GM23248 (cell line): ENCODE data around the gene CRELD2. TPM values are rescaled to one million over a fixed set of nuclear protein-coding genes. Genes with fewer than 3 reads are reported as not detected.

Source experiments
- DNase-seq: peaks from one replicate; pipeline ENCODE4 v3.0.0-alpha.2; 2015
- H2AFZ ChIP-seq: fragments of 200-600 bp; sonication (generic); 2 replicates; pipeline ENCODE4 v1.6.1; 2016; ENCODE audit warnings: antibody characterized with exemption
- H3F3A ChIP-seq: fragments of 200-600 bp; sonication (generic); 2 replicates; pipeline ENCODE4 v1.6.1; 2016; ENCODE audit warnings: mild to moderate bottlenecking, antibody characterized with exemption, mixed run types; ENCODE audit not compliant: insufficient read depth
- H3K27ac ChIP-seq: fragments of 200-600 bp; sonication (generic); 2 replicates; pipeline ENCODE4 v1.5.1; 2016; ENCODE audit warnings: mild to moderate bottlenecking
- H3K27me3 ChIP-seq: fragments of 200-600 bp; sonication (generic); replicated peaks from 2 replicates; pipeline ENCODE4 v1.6.1; 2016; ENCODE audit warnings: mild to moderate bottlenecking; ENCODE audit not compliant: insufficient read depth
- H3K36me3 ChIP-seq: fragments of 200-600 bp; sonication (generic); 2 replicates; pipeline ENCODE4 v1.6.1; 2016; ENCODE audit warnings: low read depth, mild to moderate bottlenecking
- H3K4me1 ChIP-seq: fragments of 200-600 bp; sonication (generic); 2 replicates; pipeline ENCODE4 v1.6.1; 2016; ENCODE audit warnings: mild to moderate bottlenecking; ENCODE audit not compliant: insufficient read depth
- H3K4me2 ChIP-seq: fragments of 200-600 bp; sonication (generic); one replicate; pipeline ENCODE4 v1.6.1; 2016; ENCODE audit warnings: mild to moderate bottlenecking; ENCODE audit not compliant: unreplicated experiment
- H3K4me3 ChIP-seq: fragments of 200-600 bp; sonication (generic); 2 replicates; pipeline ENCODE4 v1.5.1; 2016; ENCODE audit warnings: mild to moderate bottlenecking
- H3K79me2 ChIP-seq: fragments of 200-600 bp; sonication (generic); 2 replicates; pipeline ENCODE4 v1.6.1; 2016; ENCODE audit warnings: mild to moderate bottlenecking; ENCODE audit not compliant: insufficient read depth
- H3K9ac ChIP-seq: fragments of 200-600 bp; sonication (generic); 2 replicates; pipeline ENCODE4 v1.6.1; 2016; ENCODE audit warnings: mild to moderate bottlenecking
- H3K9me2 ChIP-seq: fragments of 200-600 bp; sonication (generic); 2 replicates; pipeline ENCODE4 v1.6.1; 2016; ENCODE audit warnings: mixed run types, mild to moderate bottlenecking, moderate library complexity; ENCODE audit not compliant: insufficient read depth
- H3K9me3 ChIP-seq: fragments of 200-600 bp; sonication (generic); one replicate; pipeline ENCODE4 v1.6.1; 2017; ENCODE audit warnings: low read depth
- H4K20me1 ChIP-seq: fragments of 200-600 bp; sonication (generic); 2 replicates; pipeline ENCODE4 v1.6.0; 2016; ENCODE audit not compliant: insufficient read depth
- EZH2 ChIP-seq: fragments of 200-600 bp; sonication (generic); IDR thresholded peaks from 2 replicates; pipeline ENCODE4 v1.6.1; 2018; ENCODE audit warnings: antibody characterized with exemption, mild to moderate bottlenecking; ENCODE audit not compliant: insufficient read depth, poor library complexity, severe bottlenecking
- EZH2phosphoT487 ChIP-seq: fragments of 200-600 bp; sonication (generic); IDR thresholded peaks from 2 replicates; pipeline ENCODE4 v1.6.1; 2018; ENCODE audit warnings: antibody characterized with exemption, moderate library complexity, mild to moderate bottlenecking, low read depth; ENCODE audit not compliant: insufficient read depth
- WGBS, 2 experiments: methylation state at CpG; one replicate each; pipeline ENCODE4 v1.1.6; 2015 to 2017; ENCODE audit warnings: low lambda C conversion rate in 2 of 2, low coverage in 1 of 2; ENCODE audit errors: missing lambda C conversion rate in 2 of 2; 5-methylcytosine and 5-hydroxymethylcytosine counted together
- in situ Hi-C: fragments of 300-500 bp; cut with MboI; formaldehyde crosslinking; loops from 2 replicates; pipeline ENCODE4 v1.15.0; 2020
- polyA plus RNA-seq: library from polyadenylated mRNA; unstranded; fragments of >200 nt; fragmentation: Nextera tagmentation; extraction: Ambion mirVana; gene quantifications from 2 replicates; pipeline ENCODE4 v1.2.1, GENCODE V29; 2016
- total RNA-seq: library from RNA; depleted of rRNA; stranded (reverse); fragments of >200 nt; shearing (Covaris generic); gene quantifications from 2 replicates; pipeline ENCODE4 v1.2.3, GENCODE V29; 2014

CRELD2 gene
- total and polyA plus RNA-seq, 2 experiments from 2014 or later: 57.1 to 78.4 TPM

DNA sequence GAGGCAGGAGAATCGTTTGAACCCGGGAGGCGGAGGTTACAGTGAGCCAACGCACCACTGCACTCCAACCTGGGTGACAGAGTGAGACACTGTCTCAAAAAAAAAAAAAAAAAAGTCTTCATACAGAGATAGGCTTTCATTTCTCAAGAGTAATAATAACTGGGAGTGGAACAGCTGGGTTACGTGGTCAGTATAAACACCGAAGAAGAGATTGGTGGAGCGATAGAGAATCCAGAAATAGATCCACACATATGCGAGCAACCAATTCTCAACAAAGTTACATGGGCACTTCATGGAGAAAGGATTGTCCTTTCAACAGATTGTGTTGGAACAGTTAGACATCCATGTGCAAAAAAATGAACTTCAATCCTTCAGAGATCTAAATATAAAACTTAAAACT is 40.2 kb upstream of the CRELD2 start:
- no peak overlapping the region for H3K9ac ChIP-seq
- H3K4me3 ChIP-seq: no peak overlapping the region
- WGBS, 2 experiments: 95 to 99% methylated on average over 7 to 8 of the region's 8 CpGs
- H3F3A ChIP-seq: no peaks in the 10 kb centered on the region; the same call in 1 of the 2 replicates
- peaks cover 4% of the 10 kb centered on the region; the same call in 1 of the 2 replicates for H3K36me3 ChIP-seq
- TF ChIP-seq EZH2phosphoT487 (no peak), EZH2 (no peak)
- H3K4me2 ChIP-seq: no peak overlapping the region
- in situ Hi-C loops: no loop called here
- no peak overlapping the region for H2AFZ ChIP-seq
- H3K27me3 ChIP-seq: no peaks in the 10 kb centered on the region
- no peaks in the 10 kb centered on the region for H3K9me3 ChIP-seq
- H3K27ac ChIP-seq: no peak overlapping the region
- peaks cover 3% of the 10 kb centered on the region; the same call in 1 of the 2 replicates for H4K20me1 ChIP-seq
- H3K79me2 ChIP-seq: peaks cover 97% of the 10 kb centered on the region
- DNase-seq: no peak
- H3K4me1 ChIP-seq: no peaks in the 10 kb centered on the region
- no peaks in the 10 kb centered on the region for H3K9me2 ChIP-seq

DNA sequence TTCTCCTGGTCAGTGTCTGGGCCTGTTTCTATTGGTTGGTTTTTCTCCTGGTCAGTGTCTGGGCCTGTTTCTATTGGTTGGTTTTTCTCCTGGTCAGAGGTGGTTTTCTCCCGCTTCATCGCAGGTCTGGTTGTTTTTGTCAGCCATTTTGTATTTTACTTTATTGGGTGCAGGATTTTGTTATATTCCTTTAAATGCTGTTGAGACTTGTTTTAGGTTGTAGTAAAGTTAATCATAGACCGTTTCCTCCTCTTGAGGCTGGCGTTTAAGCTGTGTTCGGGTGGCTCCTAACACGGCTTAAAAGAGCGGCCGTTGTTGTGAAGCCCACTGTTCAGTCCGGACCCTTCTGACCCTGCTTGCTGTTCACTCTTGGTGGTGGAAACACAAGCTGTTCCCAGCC is 38.6 kb upstream of the CRELD2 start:
- Histone ChIP-seq H3K4me1 (no peaks in the 10 kb centered on the region), H3K9me3 (no peaks in the 10 kb centered on the region), H3K27me3 (no peaks in the 10 kb centered on the region), H3K27ac (no peak overlapping the region), H3K79me2 (peaks cover 98% of the 10 kb centered on the region), H3K9ac (no peak overlapping the region), H2AFZ (no peak overlapping the region), H3K4me2 (no peak overlapping the region), H3K9me2 (no peaks in the 10 kb centered on the region), H3K36me3 (peaks cover 10% of the 10 kb centered on the region; the same call in 1 of the 2 replicates), H3F3A (no peaks in the 10 kb centered on the region; the same call in 1 of the 2 replicates), H3K4me3 (no peak overlapping the region), H4K20me1 (peaks cover 8% of the 10 kb centered on the region; the same call in 1 of the 2 replicates)
- WGBS, 2 experiments: 92 to 93% methylated on average over 9 of the region's 9 CpGs
- DNase-seq: no peak
- in situ Hi-C loops: no loop called here
- TF ChIP-seq EZH2phosphoT487: no peak
- no peak for TF ChIP-seq EZH2

DNA sequence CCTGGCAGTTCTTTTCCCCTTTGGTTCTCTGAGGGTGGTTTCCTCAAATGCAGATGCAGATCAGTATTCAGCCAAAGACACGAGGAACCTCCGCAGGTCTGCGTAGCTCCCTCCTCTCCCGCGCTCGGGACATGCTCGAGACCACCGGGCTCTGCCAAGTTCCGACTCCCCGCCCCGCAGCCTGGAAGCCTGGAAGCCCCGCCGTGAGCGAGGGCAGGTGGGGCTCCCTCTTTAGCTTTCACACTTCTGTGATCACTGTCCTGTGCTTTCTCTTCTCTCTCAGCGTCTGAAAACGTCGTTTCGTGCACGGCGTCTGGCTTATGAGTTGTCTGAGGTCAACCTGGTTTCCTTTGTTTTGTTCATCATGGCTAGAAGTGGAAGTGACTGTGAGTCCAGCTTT is 38.2 kb upstream of the CRELD2 start:
- H3F3A ChIP-seq: no peaks in the 10 kb centered on the region; the same call in 1 of the 2 replicates
- H3K27me3 ChIP-seq: no peaks in the 10 kb centered on the region
- H3K36me3 ChIP-seq: peaks cover 14% of the 10 kb centered on the region; the same call in 1 of the 2 replicates
- 88 to 92% methylated on average over 11 to 20 of the region's 20 CpGs for WGBS, 2 experiments
- H3K27ac ChIP-seq: no peak overlapping the region
- no peak overlapping the region for H3K4me2 ChIP-seq
- no peak overlapping the region for H3K9ac ChIP-seq
- in situ Hi-C loops: no loop called here
- H4K20me1 ChIP-seq: peaks cover 8% of the 10 kb centered on the region; the same call in 1 of the 2 replicates
- no peak for DNase-seq
- H3K4me3 ChIP-seq: no peak overlapping the region
- no peaks in the 10 kb centered on the region for H3K9me2 ChIP-seq
- peaks cover 98% of the 10 kb centered on the region for H3K79me2 ChIP-seq
- H3K4me1 ChIP-seq: no peaks in the 10 kb centered on the region
- no peaks in the 10 kb centered on the region for H3K9me3 ChIP-seq
- no peak overlapping the region for H2AFZ ChIP-seq
- TF ChIP-seq EZH2 (no peak), EZH2phosphoT487 (no peak)

DNA sequence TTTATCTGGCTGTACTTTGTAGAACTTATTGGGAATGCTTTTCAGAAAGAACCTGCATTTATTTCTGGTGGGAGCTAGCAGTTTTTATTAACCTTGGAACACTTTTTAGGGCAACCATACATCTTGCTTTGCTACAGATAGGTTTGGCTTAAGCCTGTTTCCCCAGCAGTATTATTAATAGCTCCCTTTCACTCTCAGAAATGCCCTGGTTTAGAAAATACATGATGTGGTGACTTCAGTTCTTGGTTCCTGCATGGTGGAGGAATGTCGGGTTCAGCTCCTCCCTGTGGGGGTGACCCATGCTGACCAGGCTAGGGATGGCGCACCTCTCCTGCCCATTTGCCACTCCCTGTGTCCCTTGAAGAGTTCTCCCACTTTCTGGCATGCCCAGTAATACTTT is 36.6 kb upstream of the CRELD2 start:
- in situ Hi-C loops: no loop called here
- Histone ChIP-seq H3K9me2 (no peaks in the 10 kb centered on the region), H3K36me3 (peaks cover 16% of the 10 kb centered on the region; the same call in 1 of the 2 replicates), H2AFZ (no peak overlapping the region), H3K79me2 (peaks cover 97% of the 10 kb centered on the region), H3F3A (no peaks in the 10 kb centered on the region; the same call in 1 of the 2 replicates), H4K20me1 (peaks cover 8% of the 10 kb centered on the region; the same call in 1 of the 2 replicates), H3K27me3 (no peaks in the 10 kb centered on the region), H3K4me1 (no peaks in the 10 kb centered on the region), H3K9ac (no peak overlapping the region), H3K27ac (no peak overlapping the region), H3K9me3 (no peaks in the 10 kb centered on the region), H3K4me3 (no peak overlapping the region), H3K4me2 (no peak overlapping the region)
- DNase-seq: no peak
- 96 to 98% methylated on average over 2 of the region's 2 CpGs for WGBS, 2 experiments
- TF ChIP-seq EZH2 (no peak), EZH2phosphoT487 (no peak)
